GM21717 (cell line): ENCODE results near the gene PINLYP.
"Not testable (repeated sequence)": the region's sequence is repeated elsewhere in the genome, so short reads cannot be mapped to it uniquely, and the experiment has no call there.

Experiments used
- ATAC-seq: cut with Tn5 transposase; IDR thresholded peaks from one replicate; pipeline ENCODE4 v1.9.1; 2021; ENCODE audit warnings: mild to moderate bottlenecking, moderate library complexity; ENCODE audit not compliant: unreplicated experiment

Gene PINLYP

GRCh38 chr19:43578787-43579186 is 3.2 kb downstream of the PINLYP start:
- ATAC-seq = no peak

- no peak for ATAC-seq
Measured at GRCh38 chr19:43581467-43581866, 5.9 kb downstream of the PINLYP start.

GRCh38 chr19:43582495-43582894 is 6.9 kb downstream of the PINLYP start:
- ATAC-seq = no peak

GRCh38 chr19:43584484-43584883 is 8.9 kb downstream of the PINLYP start:
- ATAC-seq = no peak

GRCh38 chr19:43586346-43586745 is 10.7 kb downstream of the PINLYP start:
- ATAC-seq = no peak

- not testable (repeated sequence) for ATAC-seq
Measured at GRCh38 chr19:43587029-43587428, 11.4 kb downstream of the PINLYP start.

GRCh38 chr19:43589277-43589676 is 13.7 kb downstream of the PINLYP start:
- ATAC-seq = no peak

GRCh38 chr19:43589678-43590077 is 14.1 kb downstream of the PINLYP start:
- ATAC-seq = no peak

- ATAC-seq = no peak
Measured at GRCh38 chr19:43591904-43592772, 16.5 kb downstream of the PINLYP start.

GRCh38 chr19:43592800-43593350 is 17.3 kb downstream of the PINLYP start:
- no peak for ATAC-seq

GRCh38 chr19:43594081-43594697 is 18.6 kb downstream of the PINLYP start:
- ATAC-seq = no peak

GRCh38 chr19:43594710-43595604 is 19.4 kb downstream of the PINLYP start:
- no peak for ATAC-seq

- peak; percentile 3 for ATAC-seq
Measured at GRCh38 chr19:43595605-43595998, 20.0 kb downstream of the PINLYP start.

GRCh38 chr19:43595999-43596841 is 20.6 kb downstream of the PINLYP start, which contains the start of the genes IRGQ and ZNF576:
IRGQ (minus strand) TSS chr19:43596134; CDS start chr19:43595338, 796 bp downstream.
ZNF576 (plus strand) TSS chr19:43596595; CDS start chr19:43597109, 514 bp downstream.
- peak; percentile 61 for ATAC-seq

- ATAC-seq = no peak
Measured at GRCh38 chr19:43596842-43597461, 21.4 kb downstream of the PINLYP start.

GRCh38 chr19:43597876-43598275 is 22.3 kb downstream of the PINLYP start:
- ATAC-seq = no peak

GRCh38 chr19:43598445-43599240 is 23.0 kb downstream of the PINLYP start:
- no peak for ATAC-seq

GRCh38 chr19:43599635-43600295 is 24.2 kb downstream of the PINLYP start:
- ATAC-seq = no peak
